PC-9 (cell line): ENCODE measurements around the gene NAXD. TPM values are rescaled to one million over a fixed set of nuclear protein-coding genes. Genes with fewer than 3 reads are reported as not detected.
"Not testable (repeated sequence)": the region's sequence is repeated elsewhere in the genome, so short reads cannot be mapped to it uniquely, and the experiment has no call there.

ENCODE experiments used
- Bru-seq: library from RNA; stranded (reverse); fragments of 400-500 nt; gene quantifications from one replicate; lab custom pipeline; 2021; lab: Mats Ljungman, UMichigan
- BruChase-seq, 2 experiments: library from RNA; stranded (reverse); fragments of 400-500 nt; gene quantifications; one replicate each; lab custom pipeline; 2021; lab: Mats Ljungman, UMichigan
- BruUV-seq: library from RNA; stranded (reverse); fragments of 400-500 nt; replicated peaks from 2 replicates; lab custom pipeline; 2021; lab: Mats Ljungman, UMichigan
- CTCF ChIA-PET: fragments of 300-600 bp; sonication (Branson Sonifier 250); formaldehyde crosslinking; loops from one replicate; lab custom pipeline; 2022; ENCODE audit warnings: antibody characterized with exemption; lab: Charles Lee
- POLR2A ChIA-PET: fragments of 300-600 bp; sonication (Branson Sonifier 250); formaldehyde crosslinking; loops from one replicate; lab custom pipeline; 2022; ENCODE audit warnings: antibody characterized with exemption; ENCODE audit not compliant: unreplicated experiment; lab: Charles Lee
- DNase-seq, 2 experiments: peaks; one replicate each; pipeline versions ENCODE4 v3.0.0 to v3.0.0-alpha.2; 2015 to 2022; ENCODE audit warnings: mixed read lengths in 1 of 2
- H2AFZ ChIP-seq: fragments of 200-600 bp; sonication (generic); 2 replicates; pipeline ENCODE4 v1.8.1; 2017; ENCODE audit warnings: antibody characterized with exemption
- H3F3A ChIP-seq: fragments of 200-600 bp; sonication (generic); 2 replicates; pipeline ENCODE4 v1.8.1; 2017; ENCODE audit warnings: antibody characterized with exemption, mild to moderate bottlenecking, low read depth; ENCODE audit not compliant: insufficient read depth
- H3K27ac ChIP-seq: fragments of 200-600 bp; sonication (generic); 2 replicates; pipeline ENCODE4 v1.6.1; 2016; ENCODE audit warnings: mixed run types
- H3K27me3 ChIP-seq: fragments of 200-600 bp; sonication (generic); 2 replicates; pipeline ENCODE4 v1.6.1; 2016; ENCODE audit warnings: low read depth, mixed run types; ENCODE audit not compliant: insufficient read depth
- H3K36me3 ChIP-seq: fragments of 200-600 bp; sonication (generic); 2 replicates; pipeline ENCODE4 v1.6.1; 2016; ENCODE audit warnings: low read depth, mixed run types
- H3K4me1 ChIP-seq: fragments of 200-600 bp; sonication (generic); replicated peaks from 2 replicates; pipeline ENCODE4 v1.6.1; 2016; ENCODE audit warnings: mixed run types; ENCODE audit not compliant: insufficient read depth
- H3K4me2 ChIP-seq: fragments of 200-600 bp; sonication (generic); 2 replicates; pipeline ENCODE4 v1.6.1; 2017; ENCODE audit warnings: mixed run types
- H3K4me3 ChIP-seq: fragments of 200-600 bp; sonication (generic); 2 replicates; pipeline ENCODE4 v1.6.1; 2016; ENCODE audit warnings: mixed run types
- H3K79me2 ChIP-seq: fragments of 200-600 bp; sonication (generic); 2 replicates; pipeline ENCODE4 v1.6.1; 2017; ENCODE audit warnings: low read depth, mixed run types
- H3K9me2 ChIP-seq: fragments of 200-600 bp; sonication (generic); 2 replicates; pipeline ENCODE4 v1.8.1; 2017; ENCODE audit warnings: mild to moderate bottlenecking; ENCODE audit not compliant: insufficient read depth
- H3K9me3 ChIP-seq: fragments of 200-600 bp; sonication (generic); 2 replicates; pipeline ENCODE4 v1.8.1; 2016; ENCODE audit warnings: low read depth; ENCODE audit not compliant: insufficient read depth
- H4K20me1 ChIP-seq: fragments of 200-600 bp; sonication (generic); 2 replicates; pipeline ENCODE4 v1.8.1; 2017; ENCODE audit not compliant: insufficient read depth
- CTCF ChIP-seq: fragments of 200-600 bp; sonication (generic); conservative IDR thresholded peaks from 2 replicates; pipeline ENCODE4 v1.6.1; 2017; ENCODE audit warnings: mixed run types, antibody characterized with exemption, mild to moderate bottlenecking, moderate library complexity
- EZH2 ChIP-seq: fragments of 200-600 bp; sonication (generic); IDR thresholded peaks from 2 replicates; pipeline ENCODE4 v1.8.0; 2017; ENCODE audit warnings: antibody characterized with exemption, low read depth
- intact Hi-C: fragments of 100-400 bp; cut with micrococcal nuclease; formaldehyde crosslinking; loops from one replicate; pipeline ENCODE4 v1.10.0; 2022; ENCODE audit not compliant: unreplicated experiment
- long read RNA-seq: library from polyadenylated mRNA; stranded (forward); transcript quantifications from one replicate; pipeline ENCODE4 v2.0.0, GENCODE V29; 2022
- total RNA-seq: library from RNA; stranded (reverse); gene quantifications from 2 replicates; pipeline ENCODE4 v1.2.3, GENCODE V29; 2021

The NAXD gene
- total RNA-seq (30.2 and 35.2 TPM in 2 replicates), Bru-seq, nascent RNA (percentile 83 among the genes with signal in this experiment), BruChase-seq, experiment 1, labeled RNA remaining after a 2-hour chase (percentile 87 among the genes with signal in this experiment), BruChase-seq, experiment 2, labeled RNA remaining after a 6-hour chase (percentile 87 among the genes with signal in this experiment)
- long read RNA-seq, partial matches to known transcripts: 5 of 57 reads
- long read RNA-seq, other reads (novel, unspliced or antisense): 49 of 57 reads

DNA sequence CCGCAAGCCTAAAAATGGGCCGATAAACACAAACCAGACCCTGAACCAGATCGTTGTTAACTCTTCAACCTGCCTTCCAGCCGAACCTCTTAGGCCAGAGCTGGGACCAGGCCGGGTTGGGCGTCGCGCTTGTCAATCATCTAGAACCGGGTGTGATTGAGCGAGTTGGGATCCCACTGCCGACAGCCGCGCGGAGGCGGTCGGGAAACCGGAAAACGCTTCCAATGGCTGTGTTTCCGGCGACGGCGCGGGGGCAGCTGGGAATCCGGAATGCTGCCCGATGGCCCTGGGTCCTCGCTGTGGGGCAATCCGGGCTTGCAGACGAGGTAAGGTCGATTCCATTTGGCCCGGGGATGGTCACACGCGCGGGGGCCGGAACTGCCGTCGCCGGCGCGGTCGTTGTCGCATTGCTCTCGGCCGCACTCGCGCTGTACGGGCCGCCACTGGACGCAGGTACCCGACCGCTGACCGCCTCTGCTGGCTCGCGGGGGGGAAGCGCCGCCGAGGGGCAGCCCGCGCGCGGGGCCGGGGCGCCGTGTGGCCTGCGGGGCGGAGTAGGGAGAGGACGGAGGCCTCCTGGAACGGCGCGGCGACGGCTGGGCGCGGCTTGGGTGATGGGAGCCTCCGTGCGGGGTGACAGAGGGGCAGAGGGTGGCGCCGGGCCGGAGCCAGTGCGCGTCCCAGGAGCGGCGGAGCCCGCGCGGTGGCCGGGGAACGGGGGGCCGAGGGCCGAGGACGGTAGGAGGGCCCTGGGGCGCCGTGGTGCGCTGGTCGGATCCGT, at the start of gene NAXD:
Gene NAXD (plus strand): TSS at position 224 of the 781 bp plus-strand sequence. CDS start 57 bp downstream, at position 281.
- Histone ChIP-seq H3K27me3 (no peaks in the 10 kb centered on the region), H3K36me3 (peaks cover 10% of the 10 kb centered on the region; the same call in 1 of the 2 replicates), H3K9me2 (no peaks in the 10 kb centered on the region), H3K4me3 (peak within 1 kb of the TSS; percentile 90), H3K4me2 (peak within 1 kb of the TSS; percentile 100), H3K9me3 (no peaks in the 10 kb centered on the region; the same call in 1 of the 2 replicates), H4K20me1 (peaks cover 42% of the 10 kb centered on the region), H3F3A (peaks cover 19% of the 10 kb centered on the region), H3K4me1 (peaks cover 28% of the 10 kb centered on the region), H3K79me2 (peaks cover 50% of the 10 kb centered on the region), H3K27ac (peak within 1 kb of the TSS; percentile 65), H2AFZ (peak within 1 kb of the TSS; percentile 97)
- no peak for TF ChIP-seq EZH2
- TF ChIP-seq CTCF: peak; percentile 7; the same call in 1 of the 2 replicates
- ChIA-PET CTCF (interaction anchor here (0.6 kb wide), 1 partner anchor 17 kb away, joined by 3 read pairs; no protein-coding TSS in a partner anchor), POLR2A (interaction anchor here (0.5 kb wide), 1 partner anchor 100 kb away, joined by 4 read pairs; no protein-coding TSS in a partner anchor)
- BruUV-seq: no TSS peak
- peak; percentile 88 to 89 for DNase-seq
- intact Hi-C loops: loop anchor here (1.0 to 2.0 kb wide), 3 partner anchors 25 to 97 kb away; partner anchors contain the start of gene ING1

- DNase-seq: no peak
- no peak for TF ChIP-seq CTCF
- TF ChIP-seq EZH2: no peak
- Histone ChIP-seq H3K4me1 (peaks cover 30% of the 10 kb centered on the region), H3K79me2 (peaks cover 23% of the 10 kb centered on the region), H3K9me2 (no peaks in the 10 kb centered on the region), H3K36me3 (no peaks in the 10 kb centered on the region), H4K20me1 (no peaks in the 10 kb centered on the region), H3K27ac (no peak overlapping the region), H3K4me2 (no peak overlapping the region), H2AFZ (no peak overlapping the region), H3F3A (peaks cover 20% of the 10 kb centered on the region; the same call in 1 of the 2 replicates), H3K27me3 (no peaks in the 10 kb centered on the region), H3K9me3 (no peaks in the 10 kb centered on the region), H3K4me3 (no peak overlapping the region)
- ChIA-PET CTCF (no interaction called here), POLR2A (no interaction called here)
- intact Hi-C loops: no loop called here
- BruUV-seq: no TSS peak
Measured at GRCh38 chr13:110566171-110566570, 49.2 kb upstream of the NAXD start.

DNA sequence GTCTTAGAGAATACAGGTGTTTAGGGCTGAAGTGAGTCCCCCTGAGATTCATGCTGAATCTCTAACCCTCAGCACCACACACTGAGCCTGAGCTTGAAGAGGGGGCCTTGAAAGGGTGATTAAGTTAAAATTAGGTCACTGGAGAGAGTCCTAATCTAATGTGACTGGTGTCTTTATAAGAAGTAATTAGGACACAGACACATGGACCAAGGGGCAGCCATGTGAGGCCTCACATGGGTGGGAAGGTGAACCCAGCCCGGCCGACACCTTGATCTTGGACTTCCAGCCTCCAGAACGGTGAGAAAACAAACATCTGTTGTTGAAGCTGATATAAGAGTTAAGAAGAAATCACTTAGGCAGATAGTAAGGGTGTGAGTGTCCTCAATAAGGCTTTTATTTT, 46.7 kb upstream of the NAXD start:
- no TSS peak for BruUV-seq
- CTCF ChIA-PET: no interaction called here
- TF ChIP-seq EZH2 (no peak), CTCF (no peak)
- no peak overlapping the region for H3K4me2 ChIP-seq
- no peaks in the 10 kb centered on the region for H3K9me3 ChIP-seq
- H3K4me1 ChIP-seq: peaks cover 17% of the 10 kb centered on the region
- no peaks in the 10 kb centered on the region for H4K20me1 ChIP-seq
- no peaks in the 10 kb centered on the region for H3K36me3 ChIP-seq
- no peak for DNase-seq
- POLR2A ChIA-PET: no interaction called here
- intact Hi-C loops: no loop called here
- H3K27me3 ChIP-seq: no peaks in the 10 kb centered on the region
- no peaks in the 10 kb centered on the region for H3K9me2 ChIP-seq
- H3K4me3 ChIP-seq: no peak overlapping the region
- H3F3A ChIP-seq: peaks cover 7% of the 10 kb centered on the region; the same call in 1 of the 2 replicates
- H2AFZ ChIP-seq: no peak overlapping the region
- H3K79me2 ChIP-seq: peaks cover 6% of the 10 kb centered on the region; the same call in 1 of the 2 replicates
- no peak overlapping the region for H3K27ac ChIP-seq

DNA sequence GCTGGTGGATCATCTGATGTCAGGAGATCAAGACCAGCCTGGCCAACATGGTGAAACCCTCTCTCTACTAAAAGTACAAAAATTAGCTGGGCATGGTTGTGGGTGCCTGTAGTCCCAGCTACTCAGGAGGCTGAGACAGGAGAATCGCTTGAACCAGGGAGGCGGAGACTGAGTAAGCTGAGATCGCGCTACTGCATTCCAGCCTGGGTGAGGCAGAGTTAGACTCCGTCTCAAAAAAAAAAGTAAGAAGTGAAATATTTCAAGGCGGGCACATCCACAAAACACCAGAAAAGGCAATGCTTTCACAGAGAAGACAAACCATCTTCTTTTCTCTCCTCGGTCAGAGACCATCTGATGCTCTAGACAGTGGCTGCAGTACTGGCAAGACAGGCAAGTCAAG, 45.4 kb upstream of the NAXD start:
- DNase-seq, H3K27ac ChIP-seq, H3K4me2 ChIP-seq, H3K4me3 ChIP-seq, H3F3A ChIP-seq, H4K20me1 ChIP-seq, BruUV-seq, H3K9me2 ChIP-seq, intact Hi-C loops, H3K79me2 ChIP-seq, H3K27me3 ChIP-seq, H3K4me1 ChIP-seq, H2AFZ ChIP-seq, H3K9me3 ChIP-seq, H3K36me3 ChIP-seq: not testable (repeated sequence)
- CTCF ChIA-PET: interaction anchor here (0.7 kb wide), 1 partner anchor 40 kb away, joined by 3 read pairs; no protein-coding TSS in a partner anchor
- POLR2A ChIA-PET: interaction anchor here (0.6 to 0.7 kb wide), 2 partner anchors 9 to 47 kb away, joined by 3 to 5 read pairs; partner anchors contain the start of gene RAB20
